KMS-11 (cell line): ENCODE results near the gene CNTN5.
A peak's percentile ranks its signal among the peaks of the same experiment; 100 is the strongest.

Source experiments
- H2AFZ ChIP-seq: fragments of 200-600 bp; sonication (generic); 2 replicates; pipeline ENCODE4 v1.6.1; 2016; ENCODE audit warnings: antibody characterized with exemption, mixed run types, low read depth
- H3K27ac ChIP-seq: fragments of 200-600 bp; sonication (generic); 2 replicates; pipeline ENCODE4 v1.6.1; 2016; ENCODE audit warnings: mild to moderate bottlenecking, mixed run types
- H3K27me3 ChIP-seq: fragments of 200-600 bp; sonication (generic); 2 replicates; pipeline ENCODE4 v1.6.1; 2017; ENCODE audit warnings: mild to moderate bottlenecking, low read depth, mixed run types, moderate library complexity; ENCODE audit not compliant: insufficient read depth
- H3K36me3 ChIP-seq: fragments of 200-600 bp; sonication (generic); 2 replicates; pipeline ENCODE4 v1.6.1; 2017; ENCODE audit warnings: mild to moderate bottlenecking, mixed run types; ENCODE audit not compliant: insufficient read depth
- H3K4me1 ChIP-seq: fragments of 200-600 bp; sonication (generic); 2 replicates; pipeline ENCODE4 v1.6.1; 2016; ENCODE audit warnings: mild to moderate bottlenecking, low read depth, mixed run types; ENCODE audit not compliant: poor library complexity, severe bottlenecking
- H3K4me2 ChIP-seq: fragments of 200-600 bp; sonication (generic); 2 replicates; pipeline ENCODE4 v1.7.0; 2016; ENCODE audit warnings: mild to moderate bottlenecking, mixed run types
- H3K4me3 ChIP-seq: fragments of 200-600 bp; sonication (generic); IDR thresholded peaks from 2 replicates; pipeline ENCODE4 v1.6.1; 2017; ENCODE audit warnings: low read depth, low read length, mixed read lengths; ENCODE audit not compliant: insufficient read depth
- H3K79me2 ChIP-seq: fragments of 200-600 bp; sonication (generic); 2 replicates; pipeline ENCODE4 v1.6.1; 2016; ENCODE audit warnings: low read depth, mixed run types; ENCODE audit not compliant: insufficient read depth
- H3K9ac ChIP-seq: fragments of 200-600 bp; sonication (generic); 2 replicates; pipeline ENCODE4 v1.6.1; 2016; ENCODE audit warnings: mild to moderate bottlenecking, mixed run types
- H4K20me1 ChIP-seq: fragments of 200-600 bp; sonication (generic); 2 replicates; pipeline ENCODE4 v1.6.1; 2016; ENCODE audit warnings: mild to moderate bottlenecking, mixed run types; ENCODE audit not compliant: insufficient read depth
- TF ChIP-seq, protein P1 (sequence below): fragments of 200-600 bp; sonication (generic); conservative IDR thresholded peaks from 2 replicates; pipeline ENCODE4 v1.6.1; 2017; ENCODE audit warnings: low read depth, mild to moderate bottlenecking, antibody characterized with exemption, low read length, moderate library complexity, mixed read lengths

The CNTN5 gene

GRCh38 chr11:99037057-99037456 is 16.3 kb downstream of the CNTN5 start:
- H3K4me2 ChIP-seq: no peak overlapping the region
- no peaks in the 10 kb centered on the region for H3K27me3 ChIP-seq
- H3K36me3 ChIP-seq: no peaks in the 10 kb centered on the region
- no peak overlapping the region for H2AFZ ChIP-seq
- peaks cover 37% of the 10 kb centered on the region; the same call in 1 of the 2 replicates for H3K79me2 ChIP-seq
- H4K20me1 ChIP-seq: no peaks in the 10 kb centered on the region
- H3K4me3 ChIP-seq: no peak overlapping the region
- peaks cover 13% of the 10 kb centered on the region for H3K4me1 ChIP-seq
- TF ChIP-seq, protein P1, sequence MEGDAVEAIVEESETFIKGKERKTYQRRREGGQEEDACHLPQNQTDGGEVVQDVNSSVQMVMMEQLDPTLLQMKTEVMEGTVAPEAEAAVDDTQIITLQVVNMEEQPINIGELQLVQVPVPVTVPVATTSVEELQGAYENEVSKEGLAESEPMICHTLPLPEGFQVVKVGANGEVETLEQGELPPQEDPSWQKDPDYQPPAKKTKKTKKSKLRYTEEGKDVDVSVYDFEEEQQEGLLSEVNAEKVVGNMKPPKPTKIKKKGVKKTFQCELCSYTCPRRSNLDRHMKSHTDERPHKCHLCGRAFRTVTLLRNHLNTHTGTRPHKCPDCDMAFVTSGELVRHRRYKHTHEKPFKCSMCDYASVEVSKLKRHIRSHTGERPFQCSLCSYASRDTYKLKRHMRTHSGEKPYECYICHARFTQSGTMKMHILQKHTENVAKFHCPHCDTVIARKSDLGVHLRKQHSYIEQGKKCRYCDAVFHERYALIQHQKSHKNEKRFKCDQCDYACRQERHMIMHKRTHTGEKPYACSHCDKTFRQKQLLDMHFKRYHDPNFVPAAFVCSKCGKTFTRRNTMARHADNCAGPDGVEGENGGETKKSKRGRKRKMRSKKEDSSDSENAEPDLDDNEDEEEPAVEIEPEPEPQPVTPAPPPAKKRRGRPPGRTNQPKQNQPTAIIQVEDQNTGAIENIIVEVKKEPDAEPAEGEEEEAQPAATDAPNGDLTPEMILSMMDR: no peak
- H3K9ac ChIP-seq: no peak overlapping the region
- no peak overlapping the region for H3K27ac ChIP-seq

- TF ChIP-seq, protein P1: no peak
- Histone ChIP-seq H3K4me2 (no peak overlapping the region), H3K79me2 (peaks cover 25% of the 10 kb centered on the region; the same call in 1 of the 2 replicates), H2AFZ (no peak overlapping the region), H3K27ac (no peak overlapping the region), H3K27me3 (no peaks in the 10 kb centered on the region), H3K36me3 (no peaks in the 10 kb centered on the region), H3K9ac (no peak overlapping the region), H3K4me3 (no peak overlapping the region), H3K4me1 (peaks cover 52% of the 10 kb centered on the region), H4K20me1 (no peaks in the 10 kb centered on the region)
These were observed 42.6 kb downstream of the CNTN5 start for GRCh38 chr11:99063331-99063730.

GRCh38 chr11:99065121-99065520 is 44.4 kb downstream of the CNTN5 start:
- Histone ChIP-seq H4K20me1 (no peaks in the 10 kb centered on the region), H3K4me2 (no peak overlapping the region), H2AFZ (no peak overlapping the region), H3K27me3 (no peaks in the 10 kb centered on the region), H3K4me1 (peaks cover 66% of the 10 kb centered on the region), H3K9ac (no peak overlapping the region), H3K36me3 (no peaks in the 10 kb centered on the region), H3K4me3 (no peak overlapping the region), H3K27ac (no peak overlapping the region), H3K79me2 (peaks cover 35% of the 10 kb centered on the region; the same call in 1 of the 2 replicates)
- TF ChIP-seq, protein P1: no peak

GRCh38 chr11:99066618-99067317 is 46.0 kb downstream of the CNTN5 start:
- H3K79me2 ChIP-seq: peaks cover 43% of the 10 kb centered on the region
- H3K27ac ChIP-seq: no peak overlapping the region
- H3K27me3 ChIP-seq: no peaks in the 10 kb centered on the region
- H3K4me3 ChIP-seq: no peak overlapping the region
- no peak overlapping the region for H3K9ac ChIP-seq
- H2AFZ ChIP-seq: no peak overlapping the region
- H4K20me1 ChIP-seq: no peaks in the 10 kb centered on the region
- TF ChIP-seq, protein P1: no peak
- H3K4me1 ChIP-seq: peaks cover 78% of the 10 kb centered on the region
- H3K4me2 ChIP-seq: 0 out of 2 replicates have a peak overlapping the region, but pooled peaks have one; percentile 7
- H3K36me3 ChIP-seq: no peaks in the 10 kb centered on the region
